ENCODE measurements around the gene E2F3. TPM values are rescaled to one million over a fixed set of nuclear protein-coding genes. Genes with fewer than 3 reads are reported as not detected.

The E2F3 gene
- total RNA-seq, 1 experiment from 2014 or later: 6.7 TPM

DNA sequence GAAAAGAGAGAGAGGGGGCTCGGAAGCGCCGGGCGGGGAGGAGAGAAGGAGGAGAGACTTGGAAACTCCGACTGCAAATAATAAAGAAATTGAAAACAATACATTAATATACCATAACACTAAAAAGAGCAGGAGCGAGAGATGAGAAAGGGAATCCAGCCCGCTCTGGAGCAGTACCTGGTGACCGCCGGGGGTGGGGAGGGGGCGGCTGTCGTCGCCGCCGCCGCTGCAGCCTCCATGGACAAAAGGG lies 338 bp downstream of the E2F3 start:
- DNase-seq (ENCODE audit: low read depth): no peak

DNA sequence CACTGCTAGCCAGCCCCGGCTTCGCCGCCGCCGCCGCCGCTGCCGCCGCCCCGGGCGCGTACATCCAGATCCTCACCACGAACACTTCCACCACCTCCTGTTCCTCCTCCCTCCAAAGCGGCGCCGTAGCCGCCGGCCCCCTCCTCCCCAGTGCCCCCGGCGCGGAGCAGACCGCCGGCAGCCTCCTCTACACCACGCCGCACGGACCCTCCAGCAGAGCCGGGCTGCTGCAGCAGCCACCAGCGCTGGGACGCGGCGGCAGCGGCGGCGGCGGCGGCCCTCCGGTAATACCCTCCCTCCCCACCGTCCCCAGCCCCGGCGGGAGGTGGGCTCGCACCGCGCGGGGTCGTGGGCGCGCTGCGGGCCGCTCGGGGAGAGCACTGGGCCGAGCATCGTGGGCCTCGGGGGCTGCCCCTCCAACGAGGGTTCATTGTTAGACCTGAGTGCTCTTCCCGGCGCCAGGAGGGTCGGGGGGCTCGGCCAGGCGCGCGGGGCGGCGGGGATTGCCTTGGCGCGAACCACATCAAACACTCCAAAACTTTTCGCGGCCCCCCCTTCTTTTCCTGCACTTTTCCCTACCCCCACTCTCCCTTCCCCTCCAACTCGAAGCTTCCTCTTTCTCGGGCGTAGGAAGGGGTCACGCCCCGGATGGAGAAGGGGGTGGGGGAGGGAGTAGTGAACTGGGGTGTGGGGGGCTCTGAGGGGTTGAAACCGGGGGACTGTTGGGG lies 827 bp downstream of the E2F3 start:
- peak; percentile 45 for DNase-seq (ENCODE audit: low read depth)

DNA sequence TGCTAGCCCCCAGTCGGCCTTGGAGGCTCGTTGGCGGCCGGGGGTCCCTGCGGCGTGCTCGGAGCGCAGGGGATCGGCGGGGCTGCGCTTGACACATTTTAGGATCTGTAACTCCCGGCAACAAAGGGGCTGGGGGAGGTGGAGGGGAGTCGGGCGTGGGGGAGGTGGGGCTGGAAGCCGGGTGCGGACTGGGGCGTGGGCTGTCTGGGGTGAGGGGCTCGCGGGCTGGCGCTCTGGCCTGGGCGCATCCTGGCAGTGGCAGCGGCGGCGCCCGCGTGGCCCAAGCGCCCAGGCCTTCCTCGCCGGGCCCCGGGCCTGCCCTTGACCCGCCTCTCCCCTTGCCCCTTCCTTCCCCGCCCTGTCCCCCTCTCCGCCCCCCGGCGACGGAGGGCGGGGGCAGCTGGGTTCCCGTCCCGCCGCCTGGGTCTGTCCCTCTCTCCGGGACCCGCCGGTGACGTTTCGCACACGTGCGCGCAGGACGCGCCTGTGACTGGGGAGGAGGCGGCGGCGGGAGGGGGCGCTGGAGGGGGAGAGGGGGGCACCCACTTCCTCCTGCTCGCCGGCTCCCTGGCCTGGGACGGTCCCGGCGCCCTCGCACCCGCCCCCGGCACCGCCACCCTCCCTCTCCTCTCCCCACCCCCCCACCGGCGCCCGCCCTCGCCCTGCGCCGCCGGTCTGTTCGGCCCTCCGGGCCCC lies 1.5 kb downstream of the E2F3 start:
- DNase-seq (ENCODE audit: low read depth): peak; percentile 77

DNA sequence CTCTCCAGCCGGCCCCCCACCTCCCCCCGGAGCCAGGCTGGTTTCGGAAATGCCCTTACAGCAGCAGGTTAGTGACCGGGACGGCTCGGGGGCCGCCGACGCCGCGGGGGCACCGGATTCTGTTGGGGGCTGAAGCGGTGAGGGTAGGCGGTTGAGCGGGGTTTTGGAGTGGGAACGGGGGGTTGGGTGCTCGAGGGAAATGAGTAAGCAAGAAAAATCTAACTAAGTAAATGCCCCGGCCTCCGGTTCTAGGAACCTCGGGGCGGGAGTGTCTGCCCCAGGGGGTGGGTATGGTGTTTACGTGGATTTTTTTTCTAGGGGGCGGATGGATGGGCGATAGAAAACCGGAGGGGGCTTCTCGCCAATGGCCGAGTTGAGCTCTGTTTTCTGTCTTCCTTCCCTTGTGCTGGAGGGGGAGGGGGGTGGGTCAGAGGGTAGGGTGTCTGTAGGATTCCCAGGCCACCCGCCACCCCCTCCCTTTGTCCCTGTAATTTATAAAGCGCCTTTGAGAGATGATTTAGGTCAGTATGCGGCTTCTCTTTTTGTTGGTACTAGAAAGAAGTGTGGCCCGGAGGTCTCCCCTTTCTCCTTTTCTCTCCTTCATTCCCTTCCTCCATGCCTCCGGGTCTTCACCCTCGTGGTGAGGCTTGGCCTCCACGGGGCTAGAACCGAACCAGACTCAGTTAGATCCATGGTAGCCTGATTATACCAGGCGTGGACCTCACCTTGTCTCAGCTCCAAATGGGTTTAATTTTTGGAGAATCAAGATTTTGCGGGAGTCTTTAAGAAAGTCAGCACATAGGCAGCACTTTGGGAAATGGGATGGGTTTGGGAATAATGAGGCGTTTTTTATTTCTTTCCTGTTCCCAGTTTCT lies 2.3 kb downstream of the E2F3 start:
- peak; percentile 66 for DNase-seq (ENCODE audit: low read depth)

DNA sequence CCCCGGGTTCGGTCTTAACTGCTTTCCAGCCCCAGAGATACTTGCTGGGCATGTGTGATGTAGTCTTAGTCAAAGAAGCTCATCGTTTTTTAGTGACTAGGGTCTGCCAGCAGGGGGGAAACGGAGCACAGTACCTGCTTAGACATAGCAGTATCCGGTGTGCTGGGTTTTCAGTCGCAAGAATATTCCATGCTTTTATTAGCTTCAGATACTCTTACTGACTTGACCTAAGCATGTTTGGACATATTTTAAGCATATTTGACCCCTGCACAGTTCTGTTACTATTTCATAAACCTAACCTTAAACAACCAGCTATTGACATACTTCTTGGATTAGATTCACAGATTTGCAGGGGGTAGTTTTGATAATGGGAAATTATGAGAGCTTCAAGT lies 3.0 kb downstream of the E2F3 start:
- peak; percentile 80 for DNase-seq (ENCODE audit: low read depth)

DNA sequence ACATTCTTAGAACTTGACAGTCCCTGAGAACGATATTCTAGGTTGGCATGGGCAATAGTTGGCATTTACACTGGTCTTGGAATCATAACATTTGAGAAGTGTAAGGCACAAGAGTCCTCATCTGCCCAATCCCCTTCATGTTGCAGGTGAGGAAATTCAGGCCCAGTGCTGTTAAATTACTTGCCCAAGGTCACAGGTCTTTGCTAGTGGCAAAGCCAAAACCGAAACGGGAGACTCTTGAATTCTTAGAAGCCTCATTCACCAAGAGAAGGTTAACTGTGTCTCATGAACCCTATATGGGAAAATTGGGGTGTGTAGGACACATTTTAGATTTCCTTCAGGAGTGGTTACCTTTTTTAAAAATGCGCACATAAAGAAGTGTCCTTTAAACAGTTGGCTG lies 7.2 kb downstream of the E2F3 start:
- DNase-seq (ENCODE audit: low read depth): no peak

DNA sequence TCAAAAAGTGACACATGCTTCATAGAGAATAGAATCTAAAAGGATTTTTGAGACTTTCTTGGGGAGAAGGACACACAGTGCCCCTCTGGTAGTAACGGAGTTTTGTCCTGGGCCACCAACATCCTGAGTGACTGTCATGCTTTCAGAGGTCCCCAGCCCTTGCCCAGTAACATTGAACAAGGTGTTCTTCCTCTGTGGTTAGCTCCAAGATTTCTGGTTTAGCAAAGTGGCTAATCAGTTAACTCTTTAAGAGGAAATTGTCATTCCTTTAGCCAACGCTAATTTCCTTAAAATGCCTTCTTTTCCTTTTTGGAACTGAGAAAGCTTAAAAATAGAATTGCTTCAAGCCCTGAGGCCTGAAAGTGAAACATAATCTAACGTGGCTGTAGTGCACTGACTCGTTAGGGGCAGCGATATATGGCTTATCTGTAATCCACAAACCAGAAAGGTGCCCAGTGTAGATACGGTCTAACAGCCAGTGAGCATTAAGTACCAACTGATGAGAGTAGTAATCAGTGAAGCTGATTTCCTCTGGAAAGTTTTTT lies 7.8 kb downstream of the E2F3 start:
- DNase-seq (ENCODE audit: low read depth): no peak

DNA sequence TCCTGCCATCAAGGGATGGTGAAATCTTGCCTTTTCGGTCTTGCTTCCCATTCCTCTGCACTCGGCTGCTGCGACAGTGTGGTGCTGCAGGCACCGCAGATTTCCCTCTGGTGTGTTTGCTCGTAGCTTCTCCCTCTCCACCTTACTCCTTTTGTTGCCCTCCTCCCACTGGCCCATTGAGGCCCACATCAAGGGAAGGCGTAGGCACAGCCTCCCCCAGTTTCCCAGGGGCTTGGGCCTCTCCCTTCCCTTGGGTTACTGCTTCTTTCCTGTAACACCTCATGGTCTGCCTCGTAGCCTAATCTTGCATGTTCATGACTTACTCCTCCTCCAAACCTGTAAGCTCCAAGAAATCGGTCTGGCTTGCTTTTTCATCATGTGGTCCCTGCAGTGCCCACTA lies 9.9 kb downstream of the E2F3 start:
- DNase-seq (ENCODE audit: low read depth): no peak

DNA sequence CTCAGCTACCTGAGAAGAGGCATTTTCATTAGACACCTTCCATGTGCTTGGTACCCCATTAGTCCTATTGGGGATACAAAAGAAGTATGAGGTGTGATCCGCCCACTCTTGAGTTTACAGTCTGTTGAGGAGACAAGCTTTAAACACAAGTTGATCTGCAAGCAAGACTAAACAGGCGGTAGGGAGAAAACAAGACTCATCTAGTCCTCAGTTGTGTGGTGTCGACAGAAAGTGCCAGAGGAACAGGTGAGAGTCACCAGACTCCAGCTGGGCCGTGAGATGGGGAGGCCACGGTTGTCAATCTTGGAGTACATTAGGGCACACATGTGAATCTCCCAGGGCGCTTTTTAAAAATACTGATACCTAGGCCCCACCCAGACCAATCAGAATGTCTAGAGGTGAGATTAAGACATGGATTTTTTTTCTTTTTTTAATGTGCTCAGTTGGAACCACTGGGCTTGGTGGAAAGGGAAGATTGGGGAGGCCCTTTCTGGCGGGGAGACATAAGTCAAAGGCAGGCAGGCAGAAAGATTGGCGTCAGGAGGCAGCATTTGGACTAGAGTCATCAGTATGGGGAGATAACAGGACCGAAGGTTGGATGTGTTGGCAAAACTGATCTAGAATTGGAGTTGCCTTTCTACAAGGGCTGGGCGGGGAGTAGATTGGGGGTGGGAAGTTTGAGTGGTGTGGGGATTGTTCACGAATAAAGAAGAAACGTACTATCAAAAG lies 10.4 kb downstream of the E2F3 start:
- DNase-seq (ENCODE audit: low read depth): no peak

DNA sequence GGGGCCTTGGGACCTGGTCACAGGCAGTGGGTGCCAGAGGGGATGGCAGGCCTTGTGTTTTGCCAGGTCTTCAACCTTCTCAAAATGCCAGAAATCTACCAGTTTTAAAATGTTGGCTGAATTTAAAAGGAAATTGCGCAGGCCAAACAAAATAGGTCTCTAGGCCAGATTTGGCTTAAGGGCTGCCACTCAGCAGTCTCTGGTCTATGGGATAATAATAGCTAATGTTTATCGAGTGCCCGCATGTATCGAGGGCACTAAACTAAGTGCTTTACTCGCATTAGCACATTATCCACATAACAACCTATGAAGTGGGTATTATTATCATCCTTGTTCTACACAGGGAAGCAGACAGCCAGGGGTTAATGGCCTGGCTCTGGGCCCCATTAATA lies 11.0 kb downstream of the E2F3 start:
- no peak for DNase-seq (ENCODE audit: low read depth)

DNA sequence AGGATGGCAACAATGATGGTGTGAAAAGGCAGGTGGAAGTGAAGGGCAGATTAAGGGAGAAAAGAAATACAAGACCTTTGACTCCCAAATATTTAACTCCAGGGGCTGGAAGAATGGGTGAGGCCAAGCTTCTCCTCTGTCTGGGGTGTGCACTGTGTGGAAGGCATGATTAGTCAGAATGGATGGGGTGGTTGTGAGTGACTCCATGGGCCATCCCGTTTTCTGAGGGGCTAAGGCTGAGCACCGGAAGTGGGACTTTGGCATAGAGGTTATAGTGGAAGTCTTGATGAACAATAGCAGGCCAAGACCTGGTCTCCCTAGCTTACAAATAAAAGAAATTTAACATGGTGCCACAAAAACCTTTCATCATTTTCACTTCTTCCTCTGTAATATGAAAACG lies 12.1 kb downstream of the E2F3 start:
- DNase-seq (ENCODE audit: low read depth): no peak

DNA sequence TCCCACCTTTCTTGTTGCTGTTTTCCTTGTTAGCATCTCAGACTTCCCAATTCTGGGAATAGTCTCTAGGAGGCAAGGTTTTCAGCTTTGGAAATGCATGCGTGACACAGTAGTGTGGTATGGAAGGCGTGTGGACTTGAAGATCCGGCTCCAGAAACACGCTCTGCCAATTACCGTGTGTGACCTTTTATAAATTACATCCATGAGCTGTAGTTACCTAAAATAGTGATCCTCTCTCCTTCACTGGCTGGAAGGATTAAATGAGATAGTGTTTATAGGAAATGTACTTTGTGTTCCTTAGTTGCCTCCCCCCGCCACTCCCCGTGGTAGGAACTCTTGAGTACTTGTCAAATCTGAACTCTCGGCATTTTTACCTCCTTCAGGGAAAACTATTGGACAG lies 13.0 kb downstream of the E2F3 start:
- DNase-seq (ENCODE audit: low read depth): no peak

DNA sequence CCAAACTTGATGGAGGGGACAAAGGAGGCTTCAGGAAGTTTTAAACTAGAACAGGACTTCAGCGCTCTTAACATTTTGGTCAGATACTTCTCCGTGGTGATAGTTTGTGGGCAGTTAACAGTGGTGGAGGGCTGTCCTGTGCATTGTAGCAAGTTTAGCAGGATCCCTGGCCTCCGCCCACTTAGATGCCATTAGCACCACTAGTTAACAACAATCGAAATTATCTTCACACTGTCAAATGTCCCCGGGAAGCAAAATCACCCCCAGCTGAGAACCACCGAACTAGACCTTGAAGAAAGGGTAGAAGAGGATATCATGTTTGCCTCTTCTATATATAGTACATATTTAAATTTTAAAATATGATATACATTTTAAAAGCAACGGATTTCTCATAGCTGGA lies 13.6 kb downstream of the E2F3 start:
- DNase-seq (ENCODE audit: low read depth): no peak

DNA sequence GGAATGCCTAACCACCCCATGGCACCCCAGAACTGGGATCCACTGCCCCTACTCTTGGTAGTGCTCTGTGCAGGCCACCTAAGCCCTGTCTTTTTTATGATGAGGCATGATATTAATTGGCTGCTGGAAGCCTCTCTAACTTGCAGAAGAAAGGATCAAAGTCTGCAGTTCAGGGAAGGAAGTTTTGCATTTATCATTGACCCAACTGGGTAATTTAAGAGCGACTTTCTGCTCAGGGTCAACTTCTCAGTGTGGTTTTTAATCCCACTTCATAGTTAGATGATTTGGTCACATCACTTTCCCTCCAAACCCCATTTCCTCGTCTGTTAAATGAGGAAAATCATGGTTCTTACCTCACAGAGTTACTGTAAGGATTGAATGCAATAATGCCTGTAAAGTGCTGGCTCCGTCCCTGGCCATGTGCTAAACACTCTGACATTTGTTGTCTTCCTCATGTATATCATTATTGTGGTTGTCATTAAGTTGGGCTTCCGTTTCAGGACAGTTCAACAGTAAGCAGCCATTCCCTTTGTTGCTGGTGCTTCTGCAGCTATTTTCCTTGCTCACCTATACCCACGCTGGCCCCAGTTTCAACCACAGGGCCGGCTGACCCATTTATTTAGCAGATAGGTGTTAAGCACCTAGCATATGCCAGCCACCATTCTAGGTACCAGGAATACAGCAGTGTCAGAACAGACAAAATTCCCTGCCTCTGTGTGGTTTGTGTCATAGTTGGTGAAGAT lies 14.2 kb downstream of the E2F3 start:
- DNase-seq (ENCODE audit: low read depth): no peak

DNA sequence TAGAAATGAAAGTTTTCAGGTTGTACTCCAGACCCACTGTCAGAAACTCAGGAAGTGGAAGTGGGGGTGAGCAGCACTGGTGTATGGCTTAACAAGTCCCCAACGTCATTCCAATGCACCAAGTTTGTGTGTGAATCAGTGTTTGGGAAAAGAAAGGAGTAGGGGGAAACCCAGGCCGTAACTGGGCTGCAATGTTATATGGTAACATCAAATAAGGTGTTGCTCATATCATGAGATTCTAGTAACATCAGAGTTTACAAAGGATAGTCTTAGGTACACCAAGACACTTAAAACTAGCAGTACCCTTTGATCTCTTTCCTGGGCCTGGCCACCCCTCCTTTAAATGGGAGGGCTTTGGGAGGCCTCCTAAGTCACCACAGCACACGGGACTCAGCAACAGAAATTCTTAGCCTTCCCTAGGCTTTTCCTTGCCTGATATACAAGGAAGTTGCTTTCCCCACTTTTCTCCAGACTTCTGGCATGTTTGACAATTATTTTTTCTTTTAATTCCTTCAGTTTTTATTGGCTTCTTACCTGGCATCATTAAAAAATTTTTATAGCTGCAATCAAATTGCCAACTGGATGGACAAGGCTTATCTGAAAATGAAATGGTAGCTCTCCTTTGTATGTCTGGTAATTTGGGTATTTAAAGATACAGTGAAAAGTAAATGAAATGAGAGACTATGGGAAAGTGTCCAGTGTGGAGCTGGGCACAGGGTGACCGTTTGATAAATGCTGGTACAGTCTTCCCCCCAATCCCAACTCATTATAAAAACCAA lies 15.1 kb downstream of the E2F3 start:
- DNase-seq (ENCODE audit: low read depth): no peak

DNA sequence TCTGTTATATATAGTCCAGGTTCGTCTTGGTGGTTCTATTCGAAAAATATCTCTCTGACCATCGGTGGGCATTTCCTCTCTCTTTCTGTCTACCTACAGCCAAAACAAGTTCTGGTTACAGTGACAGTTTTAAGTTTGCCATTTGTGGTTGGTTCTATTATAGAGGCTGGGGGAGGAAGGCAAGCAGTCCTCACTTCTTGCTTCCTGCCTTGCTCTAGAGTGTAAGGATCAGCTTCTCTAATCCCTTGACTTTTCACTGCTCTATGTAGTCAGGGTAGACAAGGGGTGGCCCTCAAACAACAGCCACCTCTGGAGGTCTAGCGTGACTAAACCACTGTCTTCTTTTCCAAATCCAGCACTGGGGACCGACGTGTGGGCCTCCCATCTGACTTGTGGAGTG lies 16.1 kb downstream of the E2F3 start:
- no peak for DNase-seq (ENCODE audit: low read depth)

DNA sequence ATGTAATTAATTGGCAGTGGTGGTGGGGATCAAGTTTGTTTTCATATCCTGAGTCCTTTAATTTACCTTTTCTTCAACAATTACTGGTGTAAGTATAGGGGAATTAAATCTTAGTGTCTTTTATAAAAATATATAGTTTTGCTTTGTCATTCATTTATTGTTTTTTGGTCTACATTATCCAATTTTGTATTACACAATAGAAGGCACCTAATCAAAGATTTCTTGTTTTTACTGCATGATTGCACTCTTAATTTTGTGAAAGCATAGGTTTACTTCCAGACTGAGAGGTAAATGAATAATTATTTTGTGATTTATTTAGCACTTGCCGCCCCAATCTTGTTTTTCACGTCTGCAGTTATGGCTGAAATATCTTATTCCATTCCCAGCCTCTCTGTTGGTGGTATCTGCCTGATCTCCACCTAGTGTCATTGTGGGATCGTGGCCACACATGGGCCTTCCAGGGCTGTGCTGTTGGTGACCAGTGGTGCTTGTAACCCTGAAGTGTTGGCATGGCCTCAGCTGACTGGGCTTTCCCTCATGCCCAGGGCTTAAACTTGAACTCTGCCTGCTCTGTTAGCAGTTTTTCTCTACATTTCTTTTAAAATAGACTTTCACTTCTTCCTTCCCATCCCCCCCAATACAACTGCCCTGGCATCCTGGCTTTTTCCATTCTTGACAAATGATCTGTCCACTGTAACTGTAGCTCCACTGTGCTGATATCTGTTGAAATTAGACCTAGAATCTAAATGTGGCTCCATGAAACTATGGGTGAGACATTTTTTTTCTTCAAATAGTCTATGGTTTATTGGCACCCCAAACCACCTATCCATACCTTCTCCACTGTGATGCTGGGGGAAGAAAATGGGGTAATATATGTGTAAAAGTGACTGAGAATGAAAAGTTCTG lies 24.8 kb downstream of the E2F3 start:
- DNase-seq (ENCODE audit: low read depth): no peak

DNA sequence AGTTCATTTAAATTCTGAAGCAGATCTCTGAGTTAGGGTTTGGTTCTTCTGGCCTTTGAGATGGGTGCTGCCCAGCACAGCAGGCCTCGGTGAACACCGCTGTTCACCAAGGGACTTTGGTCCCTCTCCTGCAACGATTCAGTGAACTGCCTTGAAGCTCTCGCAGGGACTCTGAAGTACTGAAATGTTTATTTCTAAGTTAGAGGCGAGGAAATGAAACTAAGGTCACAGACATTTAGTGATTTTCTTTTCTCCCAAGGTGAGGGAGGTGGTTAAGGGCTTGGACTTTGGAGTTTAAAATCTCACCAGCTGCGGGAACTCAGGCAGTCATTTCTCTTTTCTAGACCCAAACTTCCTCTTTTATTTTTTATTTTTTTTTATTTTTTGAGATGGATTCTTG lies 26.2 kb downstream of the E2F3 start:
- no peak for DNase-seq (ENCODE audit: low read depth)

DNA sequence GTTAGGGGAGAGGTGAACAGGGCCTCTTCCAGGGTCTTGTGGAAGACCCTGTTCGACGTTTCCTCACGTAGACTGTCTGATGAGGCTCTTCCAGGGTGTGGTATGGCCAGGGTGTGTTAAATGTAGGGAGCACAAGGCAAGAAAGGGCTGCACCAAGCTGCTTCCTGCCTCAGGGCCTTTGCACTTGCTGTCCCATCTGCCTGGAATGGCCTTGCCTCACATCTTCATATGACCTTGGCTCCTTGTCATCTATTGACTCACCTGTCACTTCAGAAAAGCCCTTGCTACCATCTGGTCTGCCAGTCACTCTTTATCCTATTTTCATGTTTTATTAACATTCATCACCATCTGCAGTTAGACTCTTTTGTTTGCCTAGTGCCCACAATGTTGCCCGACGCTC lies 31.0 kb downstream of the E2F3 start:
- no peak for DNase-seq (ENCODE audit: low read depth)
